ENCODE results near the gene ANKRD63.

Gene ANKRD63

DNA sequence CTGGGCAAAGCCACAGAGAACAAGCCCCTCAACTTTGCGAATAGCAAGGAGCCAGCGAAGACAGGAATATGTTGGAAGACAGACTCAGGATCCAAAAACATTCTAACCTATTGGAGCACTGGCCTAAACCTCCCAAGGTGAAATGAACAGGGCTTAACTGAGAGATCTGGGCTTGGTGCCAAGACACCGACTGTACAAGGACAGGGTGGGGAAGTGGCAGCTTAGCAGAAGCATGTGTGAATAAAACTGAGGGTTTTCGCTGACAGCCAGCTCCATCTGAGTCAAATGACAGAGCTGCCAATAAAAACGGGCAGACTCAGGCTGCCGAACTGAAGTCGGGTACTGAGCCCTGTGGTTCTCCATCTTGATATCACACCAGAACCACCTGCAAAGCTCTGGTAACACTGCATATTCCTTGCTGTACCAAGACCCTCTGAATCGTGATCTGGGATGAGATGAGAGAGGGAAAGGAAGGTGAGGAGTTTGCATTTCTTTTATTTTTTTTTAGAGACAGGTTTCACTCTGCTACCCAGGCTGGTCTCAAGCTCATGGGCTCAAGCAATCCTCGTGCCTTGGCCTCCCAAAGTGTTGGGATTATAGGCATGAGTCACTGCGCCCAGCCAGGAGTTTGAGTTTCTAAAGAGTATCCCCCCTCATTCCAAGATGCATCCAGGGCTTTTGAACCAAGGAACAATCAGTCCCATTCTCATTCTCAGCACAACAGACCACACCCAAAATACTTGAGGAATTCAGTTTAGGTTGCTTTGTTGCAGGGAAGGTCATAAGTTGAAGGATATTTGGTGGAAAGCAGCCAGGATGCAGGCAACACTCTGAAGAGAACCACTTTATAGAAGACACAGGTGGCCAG, 30.9 kb upstream of the ANKRD63 start:
- FAIRE-seq (no peak), DNase-seq (ENCODE audit: insufficient read length, low spot score) (no peak)

DNA sequence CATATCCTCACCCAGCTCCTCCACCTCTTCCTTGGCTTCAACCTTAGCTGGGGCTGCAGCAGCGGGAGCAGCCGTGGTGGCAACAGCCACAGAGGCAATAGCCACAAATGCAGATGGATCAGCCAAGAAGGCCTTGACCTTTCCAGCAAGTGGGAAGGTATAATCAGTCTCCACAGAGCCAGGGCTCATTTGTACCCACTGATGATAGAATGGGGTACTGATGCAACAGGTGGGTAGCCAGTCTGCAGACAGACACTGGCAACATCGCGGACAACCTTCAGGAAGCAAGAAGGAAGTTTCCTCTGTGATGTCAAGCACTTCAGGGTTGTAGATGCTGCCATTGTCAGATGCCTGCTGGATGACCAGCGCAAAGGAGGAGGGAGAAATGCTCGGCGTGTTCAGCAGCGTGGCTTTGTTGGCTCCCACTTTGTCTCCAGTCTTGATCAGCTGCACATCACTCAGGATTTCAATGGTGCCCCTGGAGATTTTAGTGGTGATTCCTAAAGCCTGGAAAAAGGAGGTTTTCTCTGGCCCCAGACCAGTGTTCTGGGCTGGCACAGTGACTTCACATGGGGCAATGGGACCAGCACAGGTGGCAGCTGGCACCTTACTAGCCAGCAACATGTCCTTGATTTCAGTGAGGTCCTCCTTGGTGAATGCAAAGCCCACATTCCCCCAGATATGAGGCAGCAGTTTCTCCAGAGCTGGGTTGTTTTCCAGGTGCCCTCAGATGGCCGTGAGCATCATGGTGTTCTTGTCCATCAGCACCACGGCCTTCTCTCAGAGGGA, 29.7 kb upstream of the ANKRD63 start:
- DNase-seq (ENCODE audit: insufficient read length, low spot score) (no peak), FAIRE-seq (no peak)

DNA sequence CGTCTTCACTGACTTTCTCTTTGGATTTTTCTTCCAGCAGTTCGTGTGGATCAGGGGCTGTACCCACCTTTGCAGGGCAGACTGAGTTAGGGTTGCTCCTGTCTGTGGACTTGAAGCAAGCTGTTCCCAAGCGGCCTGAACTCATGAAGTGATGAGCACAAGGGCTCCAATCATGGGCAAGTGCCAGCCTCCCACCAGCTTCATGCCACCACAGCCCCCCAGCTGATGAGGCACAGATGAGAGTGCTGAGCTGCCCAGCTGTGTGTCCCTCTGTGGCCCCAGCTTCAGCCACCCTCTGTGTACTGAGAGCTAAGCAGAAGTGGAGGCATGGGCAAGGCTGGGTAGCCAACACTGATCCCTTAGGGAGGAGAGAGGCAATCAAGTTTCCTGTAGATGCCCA, 28.1 kb upstream of the ANKRD63 start:
- FAIRE-seq, result no peak
- DNase-seq (ENCODE audit: insufficient read length, low spot score), result no peak

DNA sequence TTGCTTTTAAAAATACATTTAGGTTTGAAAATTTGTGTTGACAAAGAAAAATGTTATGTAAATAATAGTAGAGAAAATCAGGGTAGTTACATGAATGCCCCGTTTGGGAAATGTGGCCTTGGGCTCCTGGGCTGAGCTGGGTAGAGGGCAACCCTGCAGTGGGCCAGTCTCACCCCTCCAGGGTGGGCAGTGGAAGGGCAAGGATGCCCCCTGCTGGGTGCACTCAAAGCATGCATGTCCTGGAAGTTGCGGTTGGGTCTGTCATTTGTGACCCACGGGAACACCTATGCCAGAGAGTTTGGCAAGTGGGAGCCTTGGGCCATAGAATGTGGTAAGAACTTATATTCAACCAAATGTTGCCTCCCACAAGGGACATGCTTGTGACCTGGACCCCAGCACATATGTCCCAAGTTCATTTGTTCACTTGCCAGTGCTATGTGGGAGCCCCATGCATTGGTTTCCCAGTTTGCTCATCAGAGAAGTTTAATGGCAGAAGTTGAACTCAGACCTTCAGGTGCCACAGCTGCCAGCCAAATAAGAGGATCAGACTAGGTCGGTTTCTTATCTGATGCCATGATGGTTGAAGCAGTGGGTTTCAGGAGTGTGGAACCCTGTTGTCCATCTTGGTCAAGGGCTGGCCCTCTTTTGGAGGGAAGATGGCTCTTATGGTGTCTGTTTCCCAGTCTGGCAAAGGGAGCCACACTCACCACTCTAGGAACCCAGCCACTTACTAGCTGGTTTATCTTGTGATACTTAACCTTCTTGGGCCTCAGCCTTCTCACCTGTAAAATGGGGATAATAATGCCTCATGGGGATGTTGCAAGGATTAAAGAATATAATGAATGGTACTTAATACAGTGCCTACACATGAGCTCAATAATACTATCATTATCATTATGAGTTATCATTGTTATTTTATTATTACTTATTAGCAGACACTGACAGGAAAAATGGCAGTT, 27.4 kb upstream of the ANKRD63 start:
- peak; percentile 28 for FAIRE-seq
- DNase-seq (ENCODE audit: insufficient read length, low spot score), result no peak

DNA sequence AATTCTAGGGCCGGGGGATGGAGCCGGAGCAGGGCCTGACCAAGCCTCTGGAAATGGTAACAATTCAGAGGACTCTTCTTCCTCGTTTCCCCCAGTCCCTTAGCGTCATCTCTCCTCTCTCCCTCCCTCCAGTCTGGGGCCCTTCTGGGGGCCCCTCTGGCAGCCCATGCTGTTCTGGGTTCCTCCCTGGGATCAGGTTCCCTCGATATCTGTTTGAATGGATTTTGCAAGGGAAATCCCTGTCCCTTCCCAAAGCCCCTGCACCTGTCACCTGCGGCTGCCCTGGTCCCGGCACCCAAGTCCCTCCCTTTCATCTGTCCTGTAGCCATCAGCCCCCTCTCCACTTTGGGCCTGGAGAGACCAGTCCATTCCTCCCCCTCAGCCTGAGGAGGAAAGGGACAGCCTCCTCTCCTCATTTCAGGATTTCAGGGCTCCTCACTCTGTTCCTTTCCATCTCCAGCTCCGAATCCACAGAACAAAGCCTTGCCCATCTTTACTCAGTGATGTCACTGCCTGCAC, 26.5 kb upstream of the ANKRD63 start:
- no peak for FAIRE-seq
- no peak for DNase-seq (ENCODE audit: insufficient read length, low spot score)

DNA sequence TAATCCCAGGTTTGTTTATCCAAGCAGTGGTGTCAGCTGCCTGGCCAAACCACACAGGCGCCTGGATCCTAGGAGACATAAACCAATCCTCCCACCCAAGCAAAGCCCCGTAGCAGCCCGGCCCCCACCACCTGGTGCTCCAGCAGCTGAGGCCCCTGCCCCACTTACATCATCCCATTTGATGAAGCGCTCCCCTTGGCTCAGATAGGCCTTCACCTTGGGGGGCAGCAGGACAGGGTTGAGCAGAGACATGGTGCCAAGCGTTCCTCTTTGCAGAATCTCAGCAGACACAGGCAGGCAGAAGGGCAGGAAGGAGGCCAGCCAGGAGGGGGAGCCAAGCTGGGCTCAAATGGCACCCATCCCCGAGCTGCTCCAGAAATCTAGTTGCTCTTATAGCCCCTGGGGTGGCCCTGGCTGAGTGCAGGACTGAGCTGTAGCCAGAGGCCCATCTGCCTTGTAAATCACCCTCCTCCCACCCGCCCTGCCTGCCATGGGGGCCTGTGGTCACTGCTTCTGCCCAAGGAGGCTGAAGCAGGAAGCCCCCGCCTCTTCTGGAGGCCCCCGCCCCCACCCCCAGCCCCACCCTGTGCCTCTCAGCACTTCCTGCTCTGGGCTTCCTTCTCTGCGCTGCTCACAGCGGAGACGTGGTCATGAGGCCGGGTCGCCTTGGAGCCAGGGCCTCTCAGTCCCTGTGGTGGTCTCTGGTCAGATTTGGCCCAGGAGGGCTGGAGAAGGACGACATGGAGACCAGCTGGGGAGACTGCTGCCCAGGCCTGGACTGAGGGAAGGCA, 24.8 kb upstream of the ANKRD63 start, which contains the start of gene PLCB2:
PLCB2 (minus strand) TSS at position 515 of the 791 bp plus-strand sequence; CDS start at position 252, 263 bp downstream.
- FAIRE-seq (peak; percentile 90), DNase-seq (ENCODE audit: insufficient read length, low spot score) (no peak)

DNA sequence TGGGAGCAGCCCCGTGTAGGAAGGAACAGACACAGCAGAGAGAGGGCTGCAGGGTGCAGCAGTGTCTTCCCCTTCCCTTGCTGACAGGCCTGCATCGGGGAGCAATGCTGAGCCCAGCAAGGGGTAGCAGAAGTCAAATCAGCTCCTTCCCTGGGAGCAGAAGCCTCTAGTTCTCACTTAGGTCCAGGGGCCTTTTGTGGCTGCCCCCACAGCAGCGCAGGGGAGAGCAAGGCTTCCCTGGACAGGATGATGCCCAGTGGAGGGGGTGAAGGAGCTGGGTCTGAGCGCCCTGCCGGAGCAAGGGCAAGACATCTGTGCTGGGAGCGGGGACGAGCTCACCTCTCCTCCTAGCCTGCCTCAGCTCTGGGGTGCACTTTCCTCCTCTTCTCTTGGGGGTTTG, 24.0 kb upstream of the ANKRD63 start:
- FAIRE-seq (peak; percentile 48), DNase-seq (ENCODE audit: insufficient read length, low spot score) (no peak)

DNA sequence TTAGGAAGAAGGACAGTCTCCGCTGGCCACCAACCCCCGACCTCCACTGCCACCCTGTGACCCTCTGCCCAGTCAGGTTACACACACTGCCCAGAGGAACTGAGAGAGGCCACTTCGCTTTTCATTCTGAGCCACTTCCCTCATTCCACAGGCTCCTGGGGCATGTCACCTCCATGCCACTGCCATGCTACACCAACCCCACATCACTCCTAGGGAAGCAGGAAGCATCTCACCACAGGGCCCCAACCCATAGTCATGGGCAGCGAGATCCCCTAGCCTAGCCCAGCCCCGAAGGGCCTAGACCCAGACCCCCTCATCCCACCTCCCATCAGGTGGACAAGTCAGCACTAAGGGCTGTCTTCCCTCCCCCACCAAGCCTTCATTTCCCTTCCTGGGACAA, 23.5 kb upstream of the ANKRD63 start:
- FAIRE-seq (no peak), DNase-seq (ENCODE audit: insufficient read length, low spot score) (no peak)

DNA sequence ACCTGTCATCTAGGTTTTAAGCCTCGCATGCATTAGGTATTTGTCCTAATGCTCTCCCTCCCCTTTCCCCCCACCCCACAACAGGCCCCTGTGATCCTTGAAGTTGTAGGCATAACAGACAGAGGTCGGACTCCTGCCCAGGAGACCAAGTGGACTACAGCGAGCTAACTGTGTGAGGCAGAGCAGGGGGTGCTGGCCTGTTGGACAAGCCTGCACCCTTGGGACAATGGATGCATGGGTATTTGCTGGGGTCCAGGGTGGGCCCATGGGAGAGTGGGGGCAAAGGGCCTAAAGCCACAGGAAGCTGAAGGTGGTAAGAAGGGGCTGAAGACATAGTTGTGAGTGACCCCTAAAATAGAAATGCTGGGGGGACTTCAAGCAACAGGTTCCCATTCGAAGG, 22.4 kb upstream of the ANKRD63 start:
- DNase-seq (ENCODE audit: insufficient read length, low spot score) (no peak), FAIRE-seq (no peak)

DNA sequence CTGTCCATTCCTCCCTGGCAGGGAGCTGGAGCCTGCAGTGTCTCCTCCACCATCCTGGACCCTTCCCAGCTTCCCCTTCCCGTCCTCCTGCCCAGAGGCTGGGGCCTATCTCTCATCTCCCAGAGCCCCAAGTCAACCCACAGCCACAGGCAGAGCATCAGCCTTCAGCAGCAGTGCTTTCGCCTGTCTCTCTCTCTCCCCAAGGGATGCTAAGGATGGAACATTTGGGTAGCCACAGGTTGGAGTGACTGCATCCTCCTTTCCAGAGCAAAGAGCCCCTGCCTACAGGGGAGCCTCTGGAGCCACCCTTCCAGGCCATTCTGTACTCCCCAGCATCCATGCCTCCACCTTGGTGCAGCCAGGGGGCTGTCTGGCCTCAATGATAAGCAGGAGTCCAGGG, 20.7 kb upstream of the ANKRD63 start:
- DNase-seq (ENCODE audit: insufficient read length, low spot score) (no peak), FAIRE-seq (no peak)

DNA sequence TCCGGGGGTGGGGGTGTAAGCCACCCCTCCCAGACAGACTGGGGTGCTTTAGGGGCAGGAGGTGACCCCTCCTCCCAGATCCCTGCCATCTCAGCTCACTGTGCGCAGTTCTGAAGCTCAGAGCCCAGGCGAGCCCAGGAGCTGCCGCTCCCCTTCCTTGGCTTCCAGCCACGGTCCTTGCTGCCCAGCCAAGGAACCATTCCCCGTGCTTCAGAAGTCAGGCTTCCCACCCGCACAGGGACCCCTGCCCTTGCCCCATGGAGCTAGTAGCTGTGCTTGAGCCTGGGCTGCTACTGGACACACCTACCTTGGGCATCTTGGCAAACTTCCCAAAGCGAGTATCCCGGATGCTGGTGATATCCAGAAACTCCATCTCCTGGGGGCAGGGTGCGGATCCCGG, 20.1 kb upstream of the ANKRD63 start:
- FAIRE-seq, result no peak
- DNase-seq (ENCODE audit: insufficient read length, low spot score), result no peak

DNA sequence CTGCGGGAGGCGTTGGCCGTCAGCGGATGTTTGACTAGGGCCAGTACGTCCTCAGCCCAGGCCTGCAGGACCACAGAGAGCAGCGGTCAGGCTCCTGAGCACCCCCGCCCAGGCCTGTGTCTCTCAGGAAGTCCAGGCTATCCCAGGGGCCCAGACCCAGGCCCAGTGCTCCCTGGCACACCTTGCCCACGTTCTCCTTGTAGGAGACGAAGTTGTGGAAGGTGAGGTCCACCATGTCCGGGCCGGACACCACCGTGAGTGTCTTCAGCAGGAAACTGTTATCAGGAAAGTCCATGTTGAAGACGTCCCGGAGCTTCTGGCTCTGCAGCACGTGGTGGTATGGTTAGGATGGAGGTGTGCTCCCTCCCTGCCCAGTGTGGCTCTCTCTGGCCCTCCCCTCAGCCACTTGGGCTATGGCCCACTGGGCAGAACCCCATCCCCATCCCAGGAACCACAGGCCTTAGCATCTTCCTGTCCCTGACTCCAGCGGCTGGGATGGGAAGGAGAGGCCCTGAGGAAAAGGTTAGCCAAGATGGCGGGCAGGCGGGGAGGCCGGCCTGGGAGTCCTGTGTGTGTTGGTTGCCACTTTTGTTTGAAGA, 19.5 kb upstream of the ANKRD63 start:
- FAIRE-seq, result no peak
- no peak for DNase-seq (ENCODE audit: insufficient read length, low spot score)

DNA sequence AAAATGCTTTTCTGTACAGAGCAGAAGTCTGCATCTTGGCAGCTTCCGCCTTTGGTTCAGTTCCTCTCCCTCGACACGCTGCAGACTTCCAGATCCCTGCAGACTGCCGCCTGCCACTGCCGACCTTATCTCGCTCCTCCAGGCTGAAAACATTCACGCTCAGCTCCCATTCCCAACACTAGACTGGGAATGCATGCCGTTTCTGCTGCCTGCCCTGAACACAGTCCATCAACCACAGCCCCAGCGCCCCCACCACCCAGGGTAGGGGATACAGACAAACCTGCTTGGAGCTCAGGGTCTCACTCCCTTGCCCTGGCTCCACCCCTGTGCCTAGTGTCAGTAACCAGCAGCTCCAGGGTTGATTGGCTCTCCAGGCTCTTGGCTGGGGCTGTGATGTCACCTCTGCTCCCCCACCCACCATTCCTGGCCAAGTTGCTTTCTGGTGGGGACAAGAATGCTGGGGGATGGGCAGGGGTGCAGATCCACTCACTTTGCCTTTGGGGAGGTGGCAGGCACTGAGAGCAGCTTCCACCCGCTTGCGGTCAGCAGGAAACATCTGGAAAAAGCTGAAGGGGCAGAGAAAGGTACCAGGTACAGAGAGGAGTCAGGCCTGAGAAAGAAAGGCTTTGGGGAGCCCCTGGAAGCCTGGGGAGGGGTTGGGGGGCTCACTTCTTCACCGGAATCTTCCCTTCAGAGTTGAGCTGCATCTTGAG, 18.8 kb upstream of the ANKRD63 start:
- FAIRE-seq, result no peak
- no peak for DNase-seq (ENCODE audit: insufficient read length, low spot score)

DNA sequence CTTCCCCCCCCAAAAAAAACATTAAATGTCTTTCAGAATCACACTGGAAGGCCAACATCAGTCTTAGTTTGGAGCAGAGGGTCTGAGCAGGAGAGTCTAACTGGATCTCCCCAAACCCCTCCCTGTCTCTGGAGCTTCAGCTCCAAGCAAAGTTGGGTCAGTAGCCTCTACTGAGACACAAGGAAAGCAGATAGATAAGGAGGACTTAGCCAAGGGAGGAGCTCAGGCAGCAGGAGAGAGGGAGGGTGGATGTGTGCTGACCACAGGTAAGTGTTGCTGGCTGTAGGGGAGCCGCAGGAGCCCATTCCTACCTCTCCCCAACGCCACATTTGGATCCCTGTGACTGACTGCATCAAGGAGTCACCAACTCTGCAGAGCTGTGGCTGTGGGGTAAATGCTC, 17.9 kb upstream of the ANKRD63 start:
- DNase-seq (ENCODE audit: insufficient read length, low spot score) (no peak), FAIRE-seq (no peak)

DNA sequence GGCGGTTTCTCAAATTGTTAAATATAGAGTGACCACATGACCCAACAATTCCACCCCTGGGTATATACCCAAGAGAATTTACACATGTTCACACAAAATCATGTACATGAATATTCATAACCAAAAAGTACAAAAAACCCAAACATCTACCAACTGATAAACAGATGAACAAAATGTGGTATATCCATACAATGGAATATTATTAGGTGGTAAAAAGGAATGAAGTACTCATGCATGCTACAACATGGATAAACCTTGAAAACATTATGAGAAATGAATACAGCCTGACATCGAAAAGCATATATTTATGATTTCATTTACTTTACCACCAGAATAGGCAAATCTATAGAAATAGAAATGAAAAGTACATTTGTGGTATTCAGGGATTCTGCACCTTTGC, 17.5 kb upstream of the ANKRD63 start:
- no peak for FAIRE-seq
- no peak for DNase-seq (ENCODE audit: insufficient read length, low spot score)

DNA sequence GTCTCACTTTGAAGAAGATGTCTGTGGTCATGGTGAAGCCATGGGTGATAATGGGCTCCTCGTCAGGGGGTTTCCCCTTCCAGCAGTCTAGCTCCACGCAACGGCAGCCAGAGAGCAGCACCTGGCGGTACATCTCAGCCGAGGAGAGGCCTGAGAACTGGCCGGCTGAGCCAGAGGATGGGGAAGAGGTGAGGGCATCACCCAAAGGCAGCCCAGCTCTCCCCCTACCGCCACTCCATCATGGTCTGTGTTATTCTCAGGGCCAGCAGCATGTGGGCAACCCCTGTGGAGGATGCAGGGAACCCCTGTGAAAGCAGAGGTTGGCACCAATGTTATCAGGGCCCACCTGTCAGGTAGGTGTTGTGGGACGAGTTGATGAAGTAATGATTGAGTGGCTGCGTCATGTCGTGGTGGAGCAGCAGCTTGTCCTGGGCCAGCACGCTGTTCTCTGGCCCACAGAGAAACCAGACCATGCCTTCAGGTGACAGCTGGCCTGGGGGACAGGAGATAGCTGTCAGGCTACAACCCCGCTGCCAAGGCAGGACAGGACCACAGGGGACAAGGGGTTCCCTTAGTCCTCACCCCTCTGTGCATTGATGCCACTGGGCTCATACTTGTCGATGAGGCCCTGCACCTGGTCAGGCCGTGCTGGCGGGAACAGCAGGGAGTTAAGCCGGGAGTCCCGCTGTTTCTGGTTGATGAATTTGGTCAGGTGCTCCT, 15.5 kb upstream of the ANKRD63 start:
- DNase-seq (ENCODE audit: insufficient read length, low spot score) (no peak), FAIRE-seq (no peak)

DNA sequence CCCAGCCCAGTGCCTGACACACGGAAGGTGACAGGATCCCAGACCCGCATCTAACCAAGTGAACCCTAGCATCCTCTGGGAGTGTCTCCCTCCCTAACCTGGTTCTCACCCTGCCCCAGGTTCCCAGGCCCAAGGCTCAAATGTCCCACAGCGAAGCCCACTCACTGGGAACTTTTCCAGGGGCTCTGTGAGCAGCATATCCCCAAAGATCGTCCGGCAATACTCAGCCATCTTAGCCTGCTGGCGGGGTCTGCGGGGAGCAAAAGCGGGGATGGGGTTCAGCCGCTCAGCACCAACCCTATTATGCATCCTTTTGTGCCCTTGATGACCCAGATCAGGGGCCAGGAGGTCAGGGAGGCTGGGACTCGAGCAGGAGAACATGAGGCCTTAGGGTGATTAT, 14.5 kb upstream of the ANKRD63 start:
- FAIRE-seq (no peak), DNase-seq (ENCODE audit: insufficient read length, low spot score) (no peak)

DNA sequence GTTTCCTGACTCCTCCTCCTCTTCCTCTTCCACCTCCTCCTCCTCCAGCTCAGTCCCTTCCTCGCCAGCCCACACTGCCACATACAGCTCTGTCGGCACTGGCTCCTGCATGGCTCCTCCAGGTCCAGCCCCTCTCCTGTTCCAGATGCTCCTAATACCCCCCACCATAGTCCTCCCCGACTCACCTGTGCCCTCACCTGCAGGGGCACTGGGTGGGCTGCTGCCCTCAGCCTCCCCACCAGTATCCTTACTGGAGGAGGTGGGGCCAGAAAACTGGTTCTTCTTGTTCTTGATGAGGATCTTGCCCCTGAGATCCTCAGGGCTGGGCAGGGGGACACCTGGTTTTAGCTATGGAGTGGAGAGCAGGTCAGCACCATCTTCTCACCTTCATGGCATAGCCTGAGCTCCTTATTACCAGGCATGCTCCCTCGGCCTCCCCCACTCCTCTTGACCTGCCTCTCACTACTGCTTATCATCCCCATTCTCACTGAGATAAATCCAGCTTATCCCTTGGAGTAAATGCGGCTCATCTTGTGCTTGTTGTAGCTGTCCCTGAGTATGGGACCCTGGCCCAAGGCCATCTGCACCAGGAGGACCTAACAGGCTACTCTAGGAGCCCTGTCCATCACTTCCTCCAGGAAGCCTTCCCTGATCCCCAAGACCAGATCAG, 13.8 kb upstream of the ANKRD63 start:
- no peak for DNase-seq (ENCODE audit: insufficient read length, low spot score)
- FAIRE-seq, result no peak
